HS-27A (cell line): ENCODE data around the gene SSBP2.

Experiments used
- DNase-seq: peaks from one replicate; pipeline ENCODE4 v3.0.0-alpha.2; 2012; ENCODE audit warnings: low read depth, missing footprints

The SSBP2 gene

GRCh38 chr5:81590498-81591384 is 160.2 kb downstream of the SSBP2 start:
- no peak for DNase-seq

- no peak for DNase-seq
Observed at GRCh38 chr5:81579262-81579924, 171.5 kb downstream of the SSBP2 start.

- no peak for DNase-seq
Observed at GRCh38 chr5:81577091-81577490, 173.8 kb downstream of the SSBP2 start.

GRCh38 chr5:81575924-81576323 is 175.0 kb downstream of the SSBP2 start:
- DNase-seq = no peak

- no peak for DNase-seq
Observed at GRCh38 chr5:81572201-81572600, 178.7 kb downstream of the SSBP2 start.

- no peak for DNase-seq
Observed at GRCh38 chr5:81558188-81558587, 192.7 kb downstream of the SSBP2 start.

GRCh38 chr5:81556809-81557208 is 194.1 kb downstream of the SSBP2 start:
- DNase-seq = no peak

- no peak for DNase-seq
Observed at GRCh38 chr5:81555865-81556264, 195.0 kb downstream of the SSBP2 start.

- no peak for DNase-seq
Observed at GRCh38 chr5:81554647-81555046, 196.2 kb downstream of the SSBP2 start.

GRCh38 chr5:81553567-81554212 is 197.2 kb downstream of the SSBP2 start:
- DNase-seq = no peak

- no peak for DNase-seq
Observed at GRCh38 chr5:81552852-81553566, 197.9 kb downstream of the SSBP2 start.

GRCh38 chr5:81549123-81549522 is 201.8 kb downstream of the SSBP2 start:
- DNase-seq = no peak

GRCh38 chr5:81547001-81547400 is 203.9 kb downstream of the SSBP2 start:
- no peak for DNase-seq

GRCh38 chr5:81545911-81546310 is 205.0 kb downstream of the SSBP2 start:
- no peak for DNase-seq

GRCh38 chr5:81544351-81545018 is 206.4 kb downstream of the SSBP2 start:
- no peak for DNase-seq

GRCh38 chr5:81542242-81542641 is 208.7 kb downstream of the SSBP2 start:
- no peak for DNase-seq

- DNase-seq = no peak
Observed at GRCh38 chr5:81537905-81538547, 212.9 kb downstream of the SSBP2 start.

GRCh38 chr5:81534441-81534840 is 216.5 kb downstream of the SSBP2 start:
- no peak for DNase-seq

GRCh38 chr5:81533629-81534405 is 217.1 kb downstream of the SSBP2 start:
- DNase-seq = no peak

- DNase-seq = no peak
Observed at GRCh38 chr5:81530919-81531318, 220.0 kb downstream of the SSBP2 start.
